ENCODE measurements around the gene USP25. TPM values are rescaled to one million over a fixed set of nuclear protein-coding genes. Genes with fewer than 3 reads are reported as not detected.

USP25 gene
- total and polyA plus RNA-seq, 9 of the 15 experiments (the other 6 are each of a cell fraction or from before 2014, with no cell fraction given), result 7.8 to 44.9 (median 31.4) TPM

- DNase-seq (ENCODE audit: extremely low read depth in 1 of 4, low spot score in 3 of 4) (peak in 1 of 4 experiments; percentile 20), FAIRE-seq (no peak), ATAC-seq (no peak)
- Histone ChIP-seq H2AFZ (ENCODE audit: low read depth, low read length) (no peak overlapping the region), H3K4me2 (ENCODE audit: insufficient read depth, low read length) (peak overlapping the region; percentile 77; the same call in 1 of the 2 replicates), H3K27me3 (ENCODE audit: control insufficient read depth in 2 of 2, insufficient read depth in 2 of 2, low read length in 2 of 2) (no peaks in the 10 kb centered on the region), H3K9me1 (ENCODE audit: control insufficient read depth, insufficient read depth, low read length) (no peaks in the 10 kb centered on the region), H3K4me1 (replicated peaks in 1 of 2; ENCODE audit: control insufficient read depth in 2 of 2, insufficient read depth in 2 of 2, low read length in 2 of 2) (peaks cover 7 to 14% of the 10 kb centered on the region in 2 experiments; a peak in 4 of 5 replicates), H3K36me3 (ENCODE audit: control insufficient read depth, insufficient read depth, low read length) (no peaks in the 10 kb centered on the region), H4K20me1 (replicated peaks; ENCODE audit: control insufficient read depth, insufficient read depth, low read length) (0 out of 2 replicates have a peak, but pooled peaks cover 4% of the 10 kb centered on the region), H3K79me2 (ENCODE audit: control insufficient read depth, insufficient read depth, low read length) (peaks cover 77% of the 10 kb centered on the region), H3K27ac (ENCODE audit: extremely low read depth, low read depth, low read length) (peak overlapping the region; percentile 45), H3K9me3 (replicated peaks; ENCODE audit: control insufficient read depth, insufficient read depth, low read depth, low read length) (no peaks in the 10 kb centered on the region), H3K9ac (ENCODE audit: insufficient read depth in 1 of 2, low read depth in 2 of 2, low read length in 2 of 2) (peak overlapping the region in 1 of 2 experiments; percentile 92; a peak in 1 of 4 replicates), H3K4me3 (peak overlapping the region; percentile 30)
- ChIA-PET POLR2A (interaction anchor here (1.7 kb wide), 1 partner anchor 10 kb away, joined by 6 read pairs; no protein-coding TSS in a partner anchor), CTCF (ENCODE audit: low intra/inter-chr PET ratio) (no interaction called here)
- TF ChIP-seq VEZF1 (CRISPR knock-in tag; IDR thresholded peaks at IDR 0.05), result peak; percentile 40; the same call in 1 of the 2 replicates
- no peak for TF ChIP-seq ZNF561 (CRISPR knock-in tag; conservative IDR thresholded peaks at IDR 0.05)
- TF ChIP-seq ZNF316 (IDR thresholded peaks at IDR 0.05), result no peak
- peak; percentile 39; the same call in 1 of the 2 replicates for TF ChIP-seq ZNF740 (CRISPR knock-in tag; IDR thresholded peaks at IDR 0.05)
- TF ChIP-seq ZNF740 (tag; IDR thresholded peaks at IDR 0.05), result peak in 1 of 2 experiments; percentile 93; a peak in 2 of 4 replicates
- no CpG with 5 or more reads among the region's 3 CpGs for WGBS (ENCODE audit: insufficient coverage, low coverage, missing lambda C conversion rate)
- no TSS peak for BruUV-seq (replicated peaks)
- intact Hi-C loops (cut with micrococcal nuclease) (loop anchor here (10.0 kb wide), 1 partner anchor 978 kb away; no protein-coding TSS in a partner anchor), in situ Hi-C loops (cut with MboI) (no loop called here)
These were observed 3.2 kb downstream of the USP25 start for GRCh38 chr21:15732996-15733329.
